ENCODE measurements around the gene PPP1R9B. TPM values are rescaled to one million over a fixed set of nuclear protein-coding genes. Genes with fewer than 3 reads are reported as not detected.

PPP1R9B gene
- total RNA-seq, 1 donor from 2014 or later = 51.5 TPM

- H3K36me3 Mint-ChIP-seq = peaks cover 4% of the 10 kb centered on the region
- no peak for TF ChIP-seq CTCF (conservative IDR thresholded peaks at IDR 0.05)
- no peak overlapping the region for H3K4me3 Mint-ChIP-seq
- peaks cover 8% of the 10 kb centered on the region for H3K4me1 Mint-ChIP-seq (ENCODE audit: unreplicated experiment)
- H3K27me3 Mint-ChIP-seq = peaks cover 6% of the 10 kb centered on the region
- no peak overlapping the region for H3K27ac Mint-ChIP-seq
- no peaks in the 10 kb centered on the region for H3K9me3 Mint-ChIP-seq
- DNase-seq (ENCODE audit: extremely low spot score, unreplicated experiment) = no peak
Observed at GRCh38 chr17:50110591-50111349, 39.7 kb downstream of the PPP1R9B start.

- no peak for DNase-seq (ENCODE audit: extremely low spot score, unreplicated experiment)
- Mint-ChIP-seq H3K36me3 (peaks cover 7% of the 10 kb centered on the region), H3K4me3 (no peak overlapping the region), H3K27me3 (no peaks in the 10 kb centered on the region), H3K4me1 (ENCODE audit: unreplicated experiment) (peaks cover 1% of the 10 kb centered on the region), H3K27ac (no peak overlapping the region), H3K9me3 (no peaks in the 10 kb centered on the region)
- no peak for TF ChIP-seq CTCF (conservative IDR thresholded peaks at IDR 0.05)
Observed at GRCh38 chr17:50109785-50110184, 40.7 kb downstream of the PPP1R9B start.

- Mint-ChIP-seq H3K36me3 (peaks cover 7% of the 10 kb centered on the region), H3K4me3 (no peak overlapping the region), H3K27ac (no peak overlapping the region), H3K9me3 (no peaks in the 10 kb centered on the region), H3K27me3 (no peaks in the 10 kb centered on the region), H3K4me1 (ENCODE audit: unreplicated experiment) (no peaks in the 10 kb centered on the region)
- no peak for TF ChIP-seq CTCF (conservative IDR thresholded peaks at IDR 0.05)
- no peak for DNase-seq (ENCODE audit: extremely low spot score, unreplicated experiment)
Observed at GRCh38 chr17:50109207-50109606, 41.3 kb downstream of the PPP1R9B start.

GRCh38 chr17:50108556-50108955 is 41.9 kb downstream of the PPP1R9B start:
- Mint-ChIP-seq H3K27me3 (no peaks in the 10 kb centered on the region), H3K27ac (no peak overlapping the region), H3K4me3 (no peak overlapping the region), H3K9me3 (no peaks in the 10 kb centered on the region), H3K36me3 (peaks cover 7% of the 10 kb centered on the region), H3K4me1 (ENCODE audit: unreplicated experiment) (no peaks in the 10 kb centered on the region)
- no peak for TF ChIP-seq CTCF (conservative IDR thresholded peaks at IDR 0.05)
- DNase-seq (ENCODE audit: extremely low spot score, unreplicated experiment) = no peak

GRCh38 chr17:50107790-50108414 is 42.6 kb downstream of the PPP1R9B start:
- H3K4me1 Mint-ChIP-seq (ENCODE audit: unreplicated experiment) = no peaks in the 10 kb centered on the region
- H3K27ac Mint-ChIP-seq = no peak overlapping the region
- no peak overlapping the region for H3K4me3 Mint-ChIP-seq

More at GRCh38 chr17:50107790-50108414, 42.6 kb downstream of the PPP1R9B start:
- Mint-ChIP-seq H3K27me3 (no peaks in the 10 kb centered on the region), H3K9me3 (no peaks in the 10 kb centered on the region), H3K36me3 (peaks cover 7% of the 10 kb centered on the region)
- no peak for DNase-seq (ENCODE audit: extremely low spot score, unreplicated experiment)
- no peak for TF ChIP-seq CTCF (conservative IDR thresholded peaks at IDR 0.05)

Measured in type B pancreatic cell (in vitro differentiated cells).